ENCODE results near the gene NDUFAF7.

- TF ChIP-seq, protein P1, sequence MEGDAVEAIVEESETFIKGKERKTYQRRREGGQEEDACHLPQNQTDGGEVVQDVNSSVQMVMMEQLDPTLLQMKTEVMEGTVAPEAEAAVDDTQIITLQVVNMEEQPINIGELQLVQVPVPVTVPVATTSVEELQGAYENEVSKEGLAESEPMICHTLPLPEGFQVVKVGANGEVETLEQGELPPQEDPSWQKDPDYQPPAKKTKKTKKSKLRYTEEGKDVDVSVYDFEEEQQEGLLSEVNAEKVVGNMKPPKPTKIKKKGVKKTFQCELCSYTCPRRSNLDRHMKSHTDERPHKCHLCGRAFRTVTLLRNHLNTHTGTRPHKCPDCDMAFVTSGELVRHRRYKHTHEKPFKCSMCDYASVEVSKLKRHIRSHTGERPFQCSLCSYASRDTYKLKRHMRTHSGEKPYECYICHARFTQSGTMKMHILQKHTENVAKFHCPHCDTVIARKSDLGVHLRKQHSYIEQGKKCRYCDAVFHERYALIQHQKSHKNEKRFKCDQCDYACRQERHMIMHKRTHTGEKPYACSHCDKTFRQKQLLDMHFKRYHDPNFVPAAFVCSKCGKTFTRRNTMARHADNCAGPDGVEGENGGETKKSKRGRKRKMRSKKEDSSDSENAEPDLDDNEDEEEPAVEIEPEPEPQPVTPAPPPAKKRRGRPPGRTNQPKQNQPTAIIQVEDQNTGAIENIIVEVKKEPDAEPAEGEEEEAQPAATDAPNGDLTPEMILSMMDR (optimal IDR thresholded peaks at IDR 0.05 in 1 of 3, IDR thresholded peaks at IDR 0.05 in 1 of 3, conservative IDR thresholded peaks at IDR 0.05 in 1 of 3; ENCODE audit: extremely low read depth in 1 of 3, insufficient read depth in 2 of 3, low read length in 3 of 3) = no peak
- TF ChIP-seq EZH2 (IDR thresholded peaks at IDR 0.05; ENCODE audit: low read length) = no peak
These were observed 39.7 kb upstream of the NDUFAF7 start for GRCh38 chr2:37191747-37192146.
